Heart left ventricle (tissue), 16 donors: ENCODE results near the gene ZMYM2. TPM values are rescaled to one million over a fixed set of nuclear protein-coding genes. Genes with fewer than 3 reads are reported as not detected.
A peak's percentile ranks its signal among the peaks of the same experiment; 100 is the strongest.

Experiments
- ATAC-seq, 4 donors: fragments of 200-7000 bp; cut with Tn5 transposase; one replicate each; pipeline ENCODE4 v1.9.1; 2020 to 2022; ENCODE audit warnings: moderate library complexity in 4 of 4, mild to moderate bottlenecking in 3 of 4, moderate number of reproducible peaks in 1 of 4
- DNase-seq, 5 donors: peaks; one replicate each; pipeline ENCODE4 v3.0.0-alpha.2; 2020
- H3K27ac ChIP-seq, 12 donors: fragments of 200-600 bp; sonication (generic) in 4 of 12; one replicate each; pipeline versions ENCODE4 v1.5.0 to v1.8.0; 2016 to 2022; ENCODE audit warnings: mild to moderate bottlenecking in 2 of 12
- H3K27me3 ChIP-seq, 9 donors: fragments of 200-600 bp; sonication (generic) in 2 of 9; one replicate each; pipeline versions ENCODE4 v1.5.1 to v1.8.0; 2016 to 2022; ENCODE audit warnings: mild to moderate bottlenecking in 3 of 9
- H3K36me3 ChIP-seq, 9 donors: fragments of 200-600 bp; sonication (generic) in 2 of 9; one replicate each; pipeline versions ENCODE4 v1.5.0 to v1.8.0; 2018 to 2022; ENCODE audit warnings: mild to moderate bottlenecking in 2 of 9
- H3K4me1 ChIP-seq, 12 donors: fragments of 200-600 bp; sonication (generic) in 4 of 12; one replicate each; pipeline versions ENCODE4 v1.5.0 to v1.8.0; 2016 to 2022; ENCODE audit warnings: mild to moderate bottlenecking in 3 of 12
- H3K4me3 ChIP-seq, 12 donors: fragments of 200-600 bp; sonication (generic) in 4 of 12; one replicate each; pipeline versions ENCODE4 v1.5.0 to v1.8.0; 2017 to 2022; ENCODE audit warnings: mild to moderate bottlenecking in 9 of 12, moderate library complexity in 4 of 12
- H3K9me3 ChIP-seq, 12 donors: fragments of 200-600 bp; sonication (generic) in 4 of 12; one replicate each; pipeline versions ENCODE4 v1.5.0 to v1.8.0; 2016 to 2022; ENCODE audit warnings: mild to moderate bottlenecking in 1 of 12
- POLR2A ChIP-seq, 2 donors: fragments of 450-650 bp; IDR thresholded peaks; one replicate each; pipeline ENCODE4 v1.6.1; 2017; ENCODE audit warnings: antibody characterized with exemption in 2 of 2, mild to moderate bottlenecking in 2 of 2, moderate library complexity in 2 of 2
- WGBS, 4 donors: extraction: QIAGEN DNeasy Blood & Tissue Kit in 2 of 4; methylation state at CpG; one replicate each; pipeline versions ENCODE4 v1.1.5 to v1.1.7; 2013 to 2018; 5-methylcytosine and 5-hydroxymethylcytosine counted together
- intact Hi-C, 10 donors: fragments of 100-400 bp; cut with DNase I; formaldehyde crosslinking; loops; one replicate each; pipeline versions ENCODE4 v1.11.1 to v1.14.2; 2022
- polyA plus RNA-seq, 2 donors: library from polyadenylated mRNA; stranded (reverse); fragments of 200-250 nt; gene quantifications; one replicate each; pipeline ENCODE4 v1.2.3, GENCODE V29; 2013
- total RNA-seq, 9 donors: library from RNA; depleted of rRNA in 2 of 9; stranded (reverse); fragments of >200 nt in 2 of 9; fragmentation: NEBNext Ultra II Directional in 3 of 9; extraction: Animal tissue kit (Norgen Biotek cat#: 25700) in 3 of 9; gene quantifications; one replicate each; pipeline versions ENCODE4 v1.1.0 to v1.2.4, GENCODE V29; 2016 to 2023
- TF ChIP-seq, protein P1 (sequence below), 12 donors: fragments of 200-600 bp; sonication (generic) in 4 of 12; IDR thresholded peaks; one replicate each; pipeline versions ENCODE4 v1.5.0 to v1.8.0; 2018 to 2022; ENCODE audit warnings: antibody characterized with exemption in 12 of 12, mild to moderate bottlenecking in 5 of 12
- donor health status: ischemic (EF 13 %, LVEDD 7.1; RV severe dilation, severe dysfunction).
- donor health status: healthy with polysubstance abuse.
- donor health status: DM: no; HTN: yes; CAD: no.
- donor health status: DM: no; HTN: no; CAD: no.
- donor health status: ischemic (EF 25% LVEDD 6.9; RV normal size, moderate dysfunction).
- donor health status: ischemic (EF 25% LVEDD 5.7; RV mildly dilated, moderate dysfunction).
- donor health status: healthy.
- donor health status: DM: yes; HTN: yes; CAD: no.
- donor health status: ischemic (EF 35%, LVEDD 5.7; RV mildly dilated, moderate dysfunction).
- donor health status: nonischemic (EF 11% LVEDD 7.7; RV severe dilation, severe dysfunction).
- donor health status: DM: yes; HTN: yes; CAD: no.
- donor health status: PGD.
- donor health status: ischemic (EF 29% LVEDD 5.4; RV normal size, mild dysfunction).
- donor health status: nonischemic (EF 23%, LVEDD 6.1; RV moderate dilation, normal function).

The ZMYM2 gene
- total and polyA plus RNA-seq, 11 donors: 11.2 to 69.3 (median 51.9) TPM

DNA sequence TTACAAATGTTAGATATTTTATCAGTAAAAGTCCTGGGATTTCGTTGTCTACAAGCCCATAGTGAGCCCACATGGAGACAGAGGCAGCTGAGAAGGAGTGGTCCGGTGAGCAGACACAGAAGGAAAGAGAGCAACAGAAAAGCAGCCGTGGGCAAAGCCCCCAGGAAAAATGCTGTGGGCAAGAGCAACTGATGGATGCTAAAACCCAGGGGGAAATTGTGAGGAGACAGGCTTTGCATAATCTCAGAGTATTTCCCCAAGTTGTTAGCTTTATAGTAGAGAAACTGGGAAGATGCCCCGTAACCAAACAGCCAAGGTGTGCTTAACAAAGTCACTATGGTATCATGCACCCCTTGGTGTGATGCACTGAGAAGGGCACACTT is 167.2 kb downstream of the ZMYM2 start:
- no peaks in the 10 kb centered on the region for H3K36me3 ChIP-seq
- 43 to 49% (median 48%) methylated on average over 4 of the region's 4 CpGs for WGBS, 4 donors
- H3K27me3 ChIP-seq: peaks cover 0 to 21% (median 8%) of the 10 kb centered on the region in 9 donors
- H3K4me3 ChIP-seq: no peak overlapping the region
- H3K9me3 ChIP-seq: no peaks in the 10 kb centered on the region
- DNase-seq (no peak), ATAC-seq (no peak)
- H3K4me1 ChIP-seq: peaks cover 0 to 42% (median 24%) of the 10 kb centered on the region in 12 donors
- intact Hi-C loops: loop anchor here in 8 of 10 donors (1.0 to 5.0 kb wide), 3 partner anchors 35 to 37 kb away; partner anchors contain the start of gene GJA3 (in 8 of the 8)
- TF ChIP-seq, protein P1, sequence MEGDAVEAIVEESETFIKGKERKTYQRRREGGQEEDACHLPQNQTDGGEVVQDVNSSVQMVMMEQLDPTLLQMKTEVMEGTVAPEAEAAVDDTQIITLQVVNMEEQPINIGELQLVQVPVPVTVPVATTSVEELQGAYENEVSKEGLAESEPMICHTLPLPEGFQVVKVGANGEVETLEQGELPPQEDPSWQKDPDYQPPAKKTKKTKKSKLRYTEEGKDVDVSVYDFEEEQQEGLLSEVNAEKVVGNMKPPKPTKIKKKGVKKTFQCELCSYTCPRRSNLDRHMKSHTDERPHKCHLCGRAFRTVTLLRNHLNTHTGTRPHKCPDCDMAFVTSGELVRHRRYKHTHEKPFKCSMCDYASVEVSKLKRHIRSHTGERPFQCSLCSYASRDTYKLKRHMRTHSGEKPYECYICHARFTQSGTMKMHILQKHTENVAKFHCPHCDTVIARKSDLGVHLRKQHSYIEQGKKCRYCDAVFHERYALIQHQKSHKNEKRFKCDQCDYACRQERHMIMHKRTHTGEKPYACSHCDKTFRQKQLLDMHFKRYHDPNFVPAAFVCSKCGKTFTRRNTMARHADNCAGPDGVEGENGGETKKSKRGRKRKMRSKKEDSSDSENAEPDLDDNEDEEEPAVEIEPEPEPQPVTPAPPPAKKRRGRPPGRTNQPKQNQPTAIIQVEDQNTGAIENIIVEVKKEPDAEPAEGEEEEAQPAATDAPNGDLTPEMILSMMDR (IDR thresholded peaks at IDR 0.05): no peak
- no peak for TF ChIP-seq POLR2A (IDR thresholded peaks at IDR 0.05)
- H3K27ac ChIP-seq: peak overlapping the region in 11 of 12 donors; percentile 47 to 98 (median 94)

GRCh38 chr13:20126541-20127261 is 168.2 kb downstream of the ZMYM2 start:
- H3K36me3 ChIP-seq: no peaks in the 10 kb centered on the region
- peak in 4 of 5 donors; percentile 41 to 68 (median 62) for DNase-seq
- intact Hi-C loops: loop anchor here in 9 of 10 donors (1.0 to 5.0 kb wide), 4 partner anchors 34 to 36 kb away; partner anchors contain the start of gene GJA3 (in 8 of the 9)
- peak overlapping the region; percentile 43 to 98 (median 94) for H3K27ac ChIP-seq
- WGBS, 4 donors: 30 to 44% (median 42%) methylated on average over 16 of the region's 16 CpGs
- H3K4me3 ChIP-seq: peak overlapping the region in 10 of 12 donors; percentile 50 to 76 (median 66)
- no peak for TF ChIP-seq POLR2A (IDR thresholded peaks at IDR 0.05)
- TF ChIP-seq, protein P1 (IDR thresholded peaks at IDR 0.05): no peak
- ATAC-seq: peak; percentile 68 to 81 (median 76)
- H3K9me3 ChIP-seq: no peaks in the 10 kb centered on the region
- H3K4me1 ChIP-seq: peaks cover 0 to 48% (median 24%) of the 10 kb centered on the region in 12 donors
- H3K27me3 ChIP-seq: peaks cover 0 to 21% (median 8%) of the 10 kb centered on the region in 9 donors

GRCh38 chr13:20127262-20127561 is 168.7 kb downstream of the ZMYM2 start:
- DNase-seq (no peak), ATAC-seq (peak in 3 of 4 donors; percentile 3 to 31 (median 5))
- TF ChIP-seq, protein P1 (IDR thresholded peaks at IDR 0.05): no peak
- TF ChIP-seq POLR2A (IDR thresholded peaks at IDR 0.05): no peak
- WGBS, 4 donors: 21 to 34% (median 23%) methylated on average over 6 of the region's 6 CpGs
- Histone ChIP-seq H3K4me1 (peaks cover 0 to 49% (median 24%) of the 10 kb centered on the region in 12 donors), H3K27ac (peak overlapping the region; percentile 43 to 98 (median 94)), H3K9me3 (no peaks in the 10 kb centered on the region), H3K27me3 (peaks cover 0 to 21% (median 8%) of the 10 kb centered on the region in 9 donors), H3K36me3 (no peaks in the 10 kb centered on the region), H3K4me3 (peak overlapping the region in 11 of 12 donors; percentile 50 to 76 (median 65))
- intact Hi-C loops: loop anchor here in 8 of 10 donors (1.0 to 5.0 kb wide), 3 partner anchors 33 to 35 kb away; partner anchors contain the start of gene GJA3 (in 7 of the 8)
